NT2/D1 (cell line): ENCODE data around the gene SEC24D.

Experiments
- DNase-seq: peaks from one replicate; pipeline ENCODE4 v3.0.0-alpha.2; 2011; ENCODE audit warnings: low read depth, low spot score
- H3K27me3 ChIP-seq: 2 replicates; pipeline ENCODE4 v1.6.0; 2011; ENCODE audit warnings: mild to moderate bottlenecking; ENCODE audit not compliant: insufficient read length, insufficient read depth
- H3K36me3 ChIP-seq: 2 replicates; pipeline ENCODE4 v1.6.1; 2011; ENCODE audit warnings: mild to moderate bottlenecking, low read length, mixed read lengths; ENCODE audit not compliant: insufficient read depth, insufficient read length
- H3K4me1 ChIP-seq: 2 replicates; pipeline ENCODE4 v1.5.1; 2011; ENCODE audit not compliant: insufficient read depth, insufficient read length
- H3K4me3 ChIP-seq: 2 replicates; pipeline ENCODE4 v1.5.1; 2011; ENCODE audit warnings: low read depth; ENCODE audit not compliant: insufficient read length
- H3K9ac ChIP-seq: 2 replicates; pipeline ENCODE4 v1.6.0; 2011; ENCODE audit warnings: low read depth; ENCODE audit not compliant: insufficient read length
- H3K9me3 ChIP-seq: 2 replicates; pipeline ENCODE4 v1.5.1; 2011; ENCODE audit warnings: mild to moderate bottlenecking, low read length; ENCODE audit not compliant: insufficient read depth
- SUZ12 ChIP-seq: IDR thresholded peaks from 2 replicates; pipeline ENCODE4 v1.6.1; 2011; ENCODE audit not compliant: insufficient read length, insufficient read depth; ENCODE audit errors: extremely low read depth
- YY1 ChIP-seq: IDR thresholded peaks from 2 replicates; pipeline ENCODE4 v1.6.1; 2011; ENCODE audit not compliant: insufficient read length, insufficient read depth
- ZNF274 ChIP-seq: IDR thresholded peaks from 2 replicates; pipeline ENCODE4 v1.6.1; 2011; ENCODE audit warnings: mild to moderate bottlenecking, low read depth, low read length

Gene SEC24D

DNA sequence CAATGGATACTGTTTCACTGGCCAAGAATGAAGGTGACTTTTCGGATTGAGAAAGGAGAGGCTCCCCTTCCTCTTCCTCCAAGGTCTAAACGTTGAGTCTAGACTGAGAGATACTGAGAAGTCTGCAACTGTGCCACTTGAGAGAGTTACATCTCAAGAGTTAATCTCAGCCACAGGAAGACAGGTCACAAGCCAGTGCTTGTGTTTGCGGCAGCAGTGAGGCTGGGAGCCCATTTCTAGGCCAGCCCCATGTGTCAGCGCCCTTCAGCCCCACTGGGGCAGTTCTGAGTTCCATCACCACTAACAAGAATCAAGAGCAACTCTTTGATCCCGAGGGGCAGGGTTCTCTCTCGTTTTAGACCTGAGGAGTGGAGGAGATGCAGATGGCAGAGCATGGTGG lies 7.3 kb upstream of the SEC24D start:
- no peak overlapping the region for H3K4me3 ChIP-seq
- no peaks in the 10 kb centered on the region for H3K9me3 ChIP-seq
- no peak for DNase-seq
- H3K36me3 ChIP-seq = no peaks in the 10 kb centered on the region
- no peak overlapping the region for H3K9ac ChIP-seq
- no peak for TF ChIP-seq SUZ12
- no peak for TF ChIP-seq YY1
- TF ChIP-seq ZNF274 = no peak
- H3K4me1 ChIP-seq = no peaks in the 10 kb centered on the region
- no peaks in the 10 kb centered on the region for H3K27me3 ChIP-seq

- Histone ChIP-seq H3K9me3 (no peaks in the 10 kb centered on the region), H3K36me3 (no peaks in the 10 kb centered on the region), H3K4me3 (no peak overlapping the region), H3K4me1 (no peaks in the 10 kb centered on the region), H3K27me3 (no peaks in the 10 kb centered on the region), H3K9ac (no peak overlapping the region)
- no peak for DNase-seq
- TF ChIP-seq ZNF274 = no peak
- TF ChIP-seq SUZ12 = no peak
- TF ChIP-seq YY1 = no peak
Observed at GRCh38 chr4:118842055-118842454, 6.1 kb upstream of the SEC24D start.

DNA sequence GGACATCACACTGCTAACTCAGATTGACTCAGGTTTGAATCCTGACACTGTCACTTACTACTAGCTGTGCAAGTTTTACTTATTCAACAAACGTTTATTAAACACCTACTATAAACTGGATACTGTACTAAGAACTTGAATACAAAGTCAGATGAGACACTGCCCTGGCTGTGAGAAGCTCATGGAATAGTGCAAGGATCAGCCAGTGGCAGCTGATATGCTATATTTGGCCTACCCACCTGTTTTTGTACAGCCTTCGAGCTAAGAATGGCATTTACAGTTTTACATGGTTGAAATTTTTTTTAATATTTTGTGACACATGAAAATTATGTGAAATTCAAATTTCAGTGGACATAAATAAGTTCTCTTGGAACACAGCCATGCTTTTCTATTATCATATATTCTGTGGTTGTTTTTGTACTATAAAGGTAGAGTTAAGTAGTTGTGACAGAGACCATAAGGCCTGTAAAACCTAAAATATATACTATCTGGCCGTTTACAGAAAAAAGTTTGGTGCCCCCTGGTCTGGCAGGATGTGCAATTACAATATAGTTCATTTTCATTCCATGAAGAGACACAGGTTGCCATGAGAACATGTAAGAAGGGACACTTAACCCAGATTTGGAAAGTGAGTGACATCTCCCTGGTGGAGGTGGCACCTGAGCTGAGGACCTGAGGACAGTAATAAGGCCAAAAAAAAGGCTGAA lies 3.4 kb upstream of the SEC24D start:
- Histone ChIP-seq H3K4me3 (no peak overlapping the region), H3K9me3 (no peaks in the 10 kb centered on the region), H3K4me1 (no peaks in the 10 kb centered on the region), H3K27me3 (no peaks in the 10 kb centered on the region), H3K36me3 (no peaks in the 10 kb centered on the region), H3K9ac (no peak overlapping the region)
- DNase-seq = no peak
- no peak for TF ChIP-seq SUZ12
- TF ChIP-seq YY1 = no peak
- TF ChIP-seq ZNF274 = no peak

DNA sequence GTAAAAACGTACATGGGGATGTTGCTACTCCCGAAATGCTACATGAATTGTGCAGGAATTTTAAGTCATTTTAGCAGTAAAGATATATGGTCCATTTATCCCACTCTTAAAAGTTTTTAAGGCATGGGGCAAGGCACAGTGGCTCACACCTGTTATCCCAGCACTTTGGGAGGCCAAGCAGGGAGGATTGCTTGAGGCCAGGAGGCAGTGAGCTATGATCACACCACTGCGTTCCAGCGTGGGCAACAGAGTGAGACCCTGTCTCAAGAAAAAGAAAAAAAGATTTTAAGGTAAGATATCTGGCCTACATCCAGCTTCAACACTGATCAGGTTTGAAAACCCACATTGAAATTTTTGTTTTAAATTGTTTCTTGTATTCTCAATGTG lies 1.2 kb upstream of the SEC24D start:
- Histone ChIP-seq H3K27me3 (no peaks in the 10 kb centered on the region), H3K36me3 (peaks cover 18% of the 10 kb centered on the region), H3K9ac (no peak overlapping the region), H3K4me3 (no peak overlapping the region), H3K9me3 (no peaks in the 10 kb centered on the region), H3K4me1 (no peaks in the 10 kb centered on the region)
- DNase-seq = no peak
- TF ChIP-seq YY1 (no peak), SUZ12 (no peak), ZNF274 (no peak)

- Histone ChIP-seq H3K36me3 (peaks cover 24% of the 10 kb centered on the region), H3K9me3 (no peaks in the 10 kb centered on the region), H3K27me3 (no peaks in the 10 kb centered on the region), H3K4me3 (peak overlapping the region; percentile 76), H3K4me1 (no peaks in the 10 kb centered on the region), H3K9ac (peak overlapping the region; percentile 74)
- DNase-seq = no peak
- TF ChIP-seq YY1 = no peak
- no peak for TF ChIP-seq ZNF274
- TF ChIP-seq SUZ12 = no peak
Observed at GRCh38 chr4:118836301-118837120, 585 bp upstream of the SEC24D start.

- DNase-seq = no peak
- no peaks in the 10 kb centered on the region for H3K4me1 ChIP-seq
- no peaks in the 10 kb centered on the region for H3K9me3 ChIP-seq
- peak overlapping the region; percentile 89 for H3K9ac ChIP-seq
- H3K4me3 ChIP-seq = peak overlapping the region; percentile 76
- TF ChIP-seq YY1 = no peak
- no peak for TF ChIP-seq ZNF274
- TF ChIP-seq SUZ12 = no peak
- H3K27me3 ChIP-seq = no peaks in the 10 kb centered on the region
- H3K36me3 ChIP-seq = peaks cover 26% of the 10 kb centered on the region
Observed at GRCh38 chr4:118834960-118835569, 861 bp downstream of the SEC24D start.

DNA sequence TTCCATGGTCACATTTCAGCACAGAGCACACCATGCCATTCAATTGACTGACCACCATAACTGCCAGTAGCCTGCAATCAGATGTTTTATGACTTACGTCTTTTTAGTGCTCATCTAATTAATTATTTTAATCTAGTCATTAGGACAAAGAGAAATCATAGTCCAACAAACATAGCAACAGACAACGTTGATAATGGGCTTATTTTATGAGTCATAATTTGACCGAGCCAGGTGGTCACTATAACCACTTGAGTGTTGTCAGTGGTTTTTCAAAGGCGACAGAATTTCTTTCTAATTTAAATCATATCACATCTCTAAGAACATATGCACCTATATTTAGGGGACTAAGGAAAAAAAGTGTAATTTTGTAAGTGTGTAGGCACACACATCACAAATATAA lies 1.9 kb downstream of the SEC24D start:
- Histone ChIP-seq H3K27me3 (no peaks in the 10 kb centered on the region), H3K4me3 (no peak overlapping the region), H3K4me1 (no peaks in the 10 kb centered on the region), H3K36me3 (peaks cover 29% of the 10 kb centered on the region), H3K9me3 (no peaks in the 10 kb centered on the region), H3K9ac (no peak overlapping the region)
- no peak for DNase-seq
- TF ChIP-seq YY1 (no peak), SUZ12 (no peak)
